GM15510 (cell line): ENCODE results near the gene FKBP4.

Experiments
- POLR2A ChIP-seq: IDR thresholded peaks from 3 replicates; pipeline ENCODE4 v1.6.1; 2011; ENCODE audit warnings: borderline replicate concordance; ENCODE audit not compliant: insufficient read length; ENCODE audit errors: extremely low read depth

FKBP4 gene

GRCh38 chr12:2845280-2845679, 50.5 kb downstream of the FKBP4 start:
- no peak for TF ChIP-seq POLR2A

GRCh38 chr12:2851931-2852330, 57.2 kb downstream of the FKBP4 start:
- TF ChIP-seq POLR2A = no peak

- TF ChIP-seq POLR2A = no peak
Observed at GRCh38 chr12:2853626-2854025, 58.9 kb downstream of the FKBP4 start.
